GM18507 (cell line): ENCODE measurements around the gene LDAH.

ENCODE experiments used
- DNase-seq: peaks from one replicate; pipeline ENCODE4 v3.0.0; 2011; ENCODE audit warnings: low read depth; ENCODE audit not compliant: insufficient read length; ENCODE audit errors: extremely low spot score
- FAIRE-seq: peaks from 2 replicates; lab custom pipeline; 2011; peaks lifted over from hg19 to GRCh38; lab: Jason Lieb, UNC

Gene LDAH

DNA sequence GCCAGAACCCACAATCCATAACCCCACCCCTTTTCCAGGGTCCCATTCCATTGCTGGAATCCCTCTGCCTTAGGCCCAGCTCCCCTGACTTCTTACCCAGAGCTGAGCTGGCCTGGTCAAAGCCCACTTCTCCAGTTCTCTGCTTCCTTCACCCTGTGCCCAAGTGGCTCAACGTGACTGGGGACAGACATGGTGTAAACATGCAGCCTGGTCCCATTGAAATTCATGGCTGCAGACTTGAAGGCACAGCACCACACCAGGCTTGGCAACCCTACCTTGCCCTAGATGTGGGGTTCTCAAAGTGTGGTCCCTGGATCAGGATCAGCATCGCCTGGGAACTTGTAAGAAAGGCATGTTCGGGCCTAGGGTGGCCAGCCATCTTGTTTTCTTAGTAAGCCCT lies 175.7 kb downstream of the LDAH start:
- DNase-seq = no peak
- no peak for FAIRE-seq

DNA sequence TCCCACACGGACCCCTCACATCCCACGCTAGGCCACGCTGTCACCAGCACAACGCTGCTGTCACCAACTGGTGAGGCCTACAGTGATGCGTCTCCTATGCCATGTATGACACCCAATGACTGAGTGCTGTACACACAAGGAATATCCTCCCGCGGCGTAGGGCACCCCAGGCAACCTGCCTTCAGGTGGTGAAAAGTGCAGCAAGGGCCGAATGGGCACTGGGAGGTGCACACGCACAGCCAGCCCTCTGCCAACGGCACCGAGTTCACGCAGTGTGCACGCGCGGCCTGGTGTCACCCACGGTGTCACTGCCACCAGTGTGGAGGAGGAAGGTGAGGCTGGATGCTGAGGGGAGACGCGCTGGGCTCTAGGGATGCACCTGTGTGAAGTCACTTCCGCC lies 176.5 kb downstream of the LDAH start:
- FAIRE-seq = no peak
- DNase-seq = no peak

DNA sequence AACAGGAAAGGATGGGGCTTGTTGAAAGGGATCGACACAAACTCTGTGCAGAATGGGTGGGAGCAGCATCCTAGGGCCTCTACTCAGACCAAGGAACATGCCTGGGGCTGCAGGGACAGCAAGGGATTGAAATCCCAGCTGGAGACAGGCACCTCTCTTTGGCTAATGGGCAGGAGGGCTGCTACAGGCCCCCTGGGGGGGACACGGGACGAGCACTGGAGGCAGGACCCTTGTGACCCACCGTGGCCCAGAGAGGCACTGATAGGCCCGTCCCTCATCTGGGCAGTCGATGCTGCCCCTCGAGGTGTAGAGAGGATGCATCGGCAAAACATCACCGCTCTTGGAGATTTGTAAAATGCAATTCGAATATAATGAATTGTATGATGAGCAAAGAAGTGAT lies 177.1 kb downstream of the LDAH start:
- FAIRE-seq (no peak), DNase-seq (no peak)

- FAIRE-seq (no peak), DNase-seq (no peak)
Measured at GRCh38 chr2:20645301-20645701, 177.6 kb downstream of the LDAH start.

- FAIRE-seq (no peak), DNase-seq (no peak)
Measured at GRCh38 chr2:20643826-20644225, 179.1 kb downstream of the LDAH start.

GRCh38 chr2:20643060-20643459 lies 179.8 kb downstream of the LDAH start:
- FAIRE-seq (no peak), DNase-seq (no peak)

DNA sequence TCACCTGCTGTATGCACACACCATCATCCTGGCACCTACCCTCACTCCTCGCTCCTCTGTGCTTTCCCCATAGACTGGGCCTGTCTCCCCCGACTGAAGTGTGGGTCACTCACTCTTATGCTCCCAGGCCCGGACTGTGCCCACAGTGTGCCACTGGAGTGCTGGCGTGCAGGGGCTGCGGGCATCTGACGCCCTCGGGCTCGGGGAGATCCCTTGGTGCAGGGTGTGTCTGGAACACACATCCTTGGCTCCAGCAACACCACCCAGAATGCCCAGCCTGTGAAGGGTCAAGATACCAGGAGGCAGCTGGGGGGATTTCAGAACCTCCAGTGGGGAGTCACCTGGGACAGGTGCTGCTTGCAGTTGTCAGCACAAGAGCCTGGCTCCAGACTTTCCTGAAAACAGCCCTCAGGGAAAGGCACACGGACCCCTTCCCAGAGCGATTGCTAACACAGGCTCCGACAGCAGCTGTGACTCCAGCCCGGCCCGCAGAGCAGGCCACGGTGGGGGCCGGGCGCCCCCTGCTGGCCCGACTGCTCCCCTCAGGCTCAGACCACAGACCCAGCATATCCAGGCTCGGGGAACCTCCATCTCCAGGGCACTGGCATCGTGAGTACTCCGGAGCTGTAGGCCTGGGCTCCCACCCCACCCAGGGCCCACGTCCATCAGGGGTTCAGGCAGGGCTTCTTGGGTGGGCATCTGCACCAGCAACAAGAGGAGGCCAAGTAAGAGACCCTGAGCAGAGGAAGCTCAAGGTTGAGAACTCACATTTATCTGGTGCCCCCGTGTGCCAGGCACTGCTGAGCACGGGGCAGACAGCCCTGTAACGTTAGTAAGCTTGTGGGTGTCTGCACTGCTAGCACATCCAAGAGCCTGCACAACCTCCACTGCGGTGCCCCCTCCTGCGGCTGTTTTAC lies 180.6 kb downstream of the LDAH start:
- FAIRE-seq (peak; percentile 73), DNase-seq (peak; percentile 78)

- FAIRE-seq (no peak), DNase-seq (no peak)
Measured at GRCh38 chr2:20641123-20641985, 181.5 kb downstream of the LDAH start.

DNA sequence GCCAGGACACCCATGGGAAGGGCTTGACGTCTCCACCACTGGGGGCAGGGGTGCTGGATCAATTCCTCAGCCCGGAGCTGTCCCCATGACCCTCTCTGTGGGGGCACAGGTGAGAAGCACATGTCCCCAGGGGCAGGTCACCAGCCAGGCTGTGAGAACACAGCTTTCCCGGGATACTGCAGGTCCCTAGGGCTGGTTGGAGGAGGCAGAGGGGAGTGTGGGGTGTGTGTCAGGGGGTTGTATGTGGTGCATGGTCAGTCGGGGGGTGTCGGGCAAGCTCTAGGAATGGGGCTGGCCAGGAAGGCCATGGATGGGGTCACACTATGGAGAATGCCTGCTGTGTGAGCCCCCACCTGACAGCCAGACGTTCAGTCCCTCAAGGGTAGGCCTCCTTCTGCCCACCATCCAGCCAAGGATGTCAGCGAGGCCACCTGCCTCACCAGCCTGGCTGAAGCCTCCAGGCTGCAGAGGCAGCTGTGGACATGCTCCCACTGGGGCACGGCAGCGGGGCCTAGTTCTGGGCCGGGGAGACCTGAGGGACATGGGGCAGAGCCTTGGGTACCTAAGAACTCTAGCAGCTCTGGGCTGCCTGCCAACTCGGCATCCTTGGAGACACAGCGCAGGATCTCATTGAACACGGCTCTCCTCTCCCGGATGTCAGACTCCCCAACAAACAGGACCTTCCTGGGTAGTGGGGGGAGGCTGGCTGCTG lies 182.3 kb downstream of the LDAH start:
- DNase-seq = no peak
- FAIRE-seq = no peak

DNA sequence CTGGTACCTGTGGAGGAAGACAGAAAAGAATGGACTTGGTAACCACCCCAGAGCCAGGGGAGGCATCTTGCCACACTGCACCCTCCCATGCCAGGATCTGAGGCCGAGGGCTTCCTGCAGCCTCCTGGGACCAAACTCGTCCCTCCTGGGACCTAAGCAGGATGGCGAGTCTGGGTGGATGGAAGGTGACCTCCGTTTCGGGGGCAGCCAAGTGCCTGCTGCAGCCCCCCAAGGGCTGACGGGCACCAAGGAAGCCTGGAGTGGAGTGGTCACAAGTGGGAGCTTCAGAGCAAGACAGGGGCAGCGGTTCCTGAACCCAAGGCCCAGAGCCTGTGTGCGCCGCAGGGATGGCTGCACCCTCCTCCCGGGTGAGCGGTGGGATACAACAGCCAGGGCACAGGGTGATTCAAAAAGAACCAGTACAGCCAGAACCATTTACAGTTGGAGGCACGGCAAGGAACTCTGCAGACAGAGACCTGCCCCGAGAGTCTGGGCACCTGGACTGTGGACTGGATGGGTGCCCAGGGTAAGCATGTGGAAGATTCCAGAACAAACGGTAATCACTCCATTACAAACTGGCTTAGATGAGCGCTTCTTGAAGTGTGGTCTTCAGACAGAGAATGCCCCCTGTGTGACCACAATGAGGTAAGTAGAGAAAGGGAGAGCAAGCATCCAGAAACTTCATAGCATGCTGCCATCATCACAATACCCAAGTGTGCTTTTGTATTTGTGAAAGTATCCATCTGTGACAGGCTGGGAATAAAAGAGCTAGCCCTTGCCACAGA lies 184.1 kb downstream of the LDAH start:
- DNase-seq (no peak), FAIRE-seq (no peak)

- FAIRE-seq (no peak), DNase-seq (no peak)
Measured at GRCh38 chr2:20638014-20638413, 184.9 kb downstream of the LDAH start.

- DNase-seq (no peak), FAIRE-seq (no peak)
Measured at GRCh38 chr2:20637147-20637546, 185.8 kb downstream of the LDAH start.

DNA sequence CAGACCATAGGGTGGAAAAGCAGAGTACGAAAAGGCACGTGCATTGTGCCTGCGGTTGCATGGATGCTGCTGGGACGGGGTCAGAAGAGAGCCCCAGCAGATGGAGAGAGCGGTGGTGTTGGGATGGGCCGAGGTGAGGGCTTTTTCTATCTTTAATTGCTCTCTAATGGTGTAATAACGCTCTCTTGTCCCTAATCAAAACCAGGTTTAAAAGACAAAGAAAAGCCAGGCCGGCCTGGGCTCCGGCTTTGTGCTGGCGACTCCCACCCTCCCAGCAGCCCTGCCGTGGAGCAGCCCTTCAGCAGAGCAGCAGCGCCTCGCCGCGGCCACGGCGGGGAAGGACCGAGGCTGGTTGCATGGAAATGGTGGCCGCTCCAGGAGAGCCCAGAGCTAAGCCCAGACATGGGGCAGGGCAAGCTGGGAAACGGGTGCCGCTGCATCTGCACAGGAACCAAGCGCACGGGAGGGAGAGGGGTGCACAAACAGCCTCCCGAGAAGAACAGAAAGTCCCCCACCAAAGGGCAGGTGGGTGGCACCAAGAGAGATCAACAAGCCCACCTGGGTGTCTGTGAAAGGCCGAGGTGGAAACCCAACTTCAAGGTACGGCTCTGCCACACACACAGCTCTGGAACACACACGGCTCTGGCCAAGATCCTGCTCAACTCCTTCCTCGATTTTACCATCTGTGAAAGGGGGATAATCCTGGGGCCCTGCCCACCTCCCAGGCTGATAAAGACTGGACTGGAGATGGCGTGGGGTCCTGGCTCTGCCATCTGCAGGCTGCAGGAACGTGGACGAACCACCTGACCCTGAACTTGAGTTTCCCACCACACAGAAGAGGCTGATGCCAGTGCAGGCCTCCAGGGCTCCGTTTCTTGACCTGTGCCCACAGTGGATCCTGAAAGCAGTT lies 187.0 kb downstream of the LDAH start:
- peak; percentile 88 for FAIRE-seq

GRCh38 chr2:20635113-20635510 lies 187.8 kb downstream of the LDAH start:
- DNase-seq (no peak), FAIRE-seq (no peak)

More for the DNA sequence above, 187.0 kb downstream of the LDAH start:
- peak; percentile 76 for DNase-seq

GRCh38 chr2:20634507-20635112 lies 188.3 kb downstream of the LDAH start:
- no peak for FAIRE-seq
- DNase-seq = no peak
